ENCODE data around the gene FXYD5.
A peak's percentile ranks its signal among the peaks of the same experiment; 100 is the strongest.
"Not testable (repeated sequence)": the region's sequence is repeated elsewhere in the genome, so short reads cannot be mapped to it uniquely, and the experiment has no call there.

FXYD5 gene

DNA sequence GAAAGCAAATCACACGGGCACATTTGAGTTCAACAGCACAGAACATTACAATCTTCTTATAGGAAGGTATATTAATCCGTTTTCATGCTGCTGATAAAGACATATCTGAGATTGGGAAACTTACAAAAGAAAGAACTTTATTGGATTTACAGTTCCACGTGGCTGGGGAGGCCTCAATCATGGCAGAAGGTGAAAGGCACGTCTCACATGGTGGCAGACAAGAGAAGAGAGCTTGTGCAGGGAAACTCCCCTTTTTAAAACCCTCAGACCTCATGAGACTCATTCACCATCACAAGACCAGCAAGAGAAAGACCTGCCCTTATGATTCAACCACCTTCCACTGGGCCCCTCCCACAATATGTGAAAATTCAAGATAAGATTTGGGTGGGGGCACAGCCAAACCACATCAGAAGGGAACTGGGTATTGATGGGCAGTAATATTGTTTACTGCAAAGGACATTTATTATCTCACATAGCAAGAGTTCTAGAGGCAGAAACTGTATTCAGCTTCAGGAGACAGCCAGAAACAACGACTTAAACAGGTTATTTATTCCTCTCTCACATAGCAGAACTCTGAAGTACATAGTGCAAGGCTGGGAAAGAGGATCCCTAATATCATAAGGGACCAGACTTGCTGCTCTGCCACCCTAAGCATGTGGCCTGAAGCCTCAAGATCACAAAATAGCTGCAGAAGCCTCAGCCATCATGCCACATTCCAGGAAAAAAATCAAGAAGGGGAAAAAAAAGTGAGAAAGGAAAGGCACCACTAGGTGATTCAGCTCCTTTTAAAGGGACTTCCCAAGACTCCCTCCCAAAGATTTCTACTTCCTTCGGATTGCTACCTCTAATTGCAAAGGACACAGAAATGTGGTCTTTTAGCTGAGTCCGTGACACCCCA lies 23.1 kb downstream of the FXYD5 start:
- no peak for DNase-seq (ENCODE audit: low read depth in 2 of 2)

DNA sequence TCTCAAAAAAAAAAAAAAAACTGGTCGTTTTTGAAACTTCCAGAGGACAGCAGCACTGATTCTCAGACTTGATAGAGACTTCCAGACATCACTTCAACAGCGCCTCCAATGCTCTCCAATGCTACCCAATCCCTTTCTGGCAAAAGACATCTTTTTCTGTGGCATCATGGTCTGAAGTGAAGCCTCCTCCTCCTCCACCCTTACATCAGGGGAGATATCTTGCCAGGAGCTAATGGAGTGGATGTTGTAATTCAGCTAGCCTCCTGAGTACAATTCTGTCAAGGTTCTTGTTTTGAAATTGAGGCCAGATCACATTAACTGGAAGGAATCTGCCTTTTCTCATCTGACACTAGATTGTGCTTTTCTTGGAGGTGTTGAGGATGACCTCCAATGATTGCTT lies 24.2 kb downstream of the FXYD5 start:
- no peak for DNase-seq (ENCODE audit: low read depth in 2 of 2)

DNA sequence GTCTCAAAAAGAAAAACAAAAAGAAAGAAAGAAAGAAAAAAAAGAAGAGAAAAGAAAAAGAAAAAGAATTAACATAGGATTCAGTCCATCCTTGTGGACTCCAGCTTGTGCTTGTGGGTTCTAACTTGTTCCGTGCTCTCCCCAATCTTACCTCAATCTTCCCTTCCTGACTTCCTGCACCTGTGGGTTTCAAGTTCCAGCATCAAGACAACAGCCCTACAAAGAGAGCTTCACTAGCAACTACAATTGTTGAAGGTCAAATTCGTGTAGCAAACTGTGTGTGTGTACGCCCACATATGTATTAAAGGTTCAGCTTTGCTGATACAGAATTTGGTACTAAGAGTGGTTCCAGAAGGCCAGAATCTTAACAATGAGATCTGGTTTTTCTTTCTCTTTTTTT lies 25.3 kb downstream of the FXYD5 start:
- DNase-seq (ENCODE audit: low read depth in 2 of 2): no peak

DNA sequence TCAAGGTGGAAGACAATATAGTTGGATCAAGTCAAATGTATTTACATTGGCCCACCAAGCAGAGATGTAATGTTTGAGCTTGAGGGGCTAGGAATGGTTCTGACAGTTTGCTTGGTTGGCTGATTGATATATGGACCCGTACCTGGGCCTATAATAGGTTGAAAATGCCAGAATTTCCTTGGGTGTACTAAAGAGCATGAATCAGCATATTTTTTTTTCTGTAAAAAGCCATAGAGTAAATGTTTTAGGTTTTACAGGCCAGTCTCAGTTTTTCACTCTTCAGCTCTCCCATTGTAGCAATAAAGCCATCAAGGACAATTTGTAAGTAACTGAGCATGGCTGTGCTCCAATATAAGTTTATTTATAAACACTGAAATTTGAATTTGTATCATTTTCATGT lies 26.9 kb downstream of the FXYD5 start:
- no peak for DNase-seq (ENCODE audit: low read depth in 2 of 2)

DNA sequence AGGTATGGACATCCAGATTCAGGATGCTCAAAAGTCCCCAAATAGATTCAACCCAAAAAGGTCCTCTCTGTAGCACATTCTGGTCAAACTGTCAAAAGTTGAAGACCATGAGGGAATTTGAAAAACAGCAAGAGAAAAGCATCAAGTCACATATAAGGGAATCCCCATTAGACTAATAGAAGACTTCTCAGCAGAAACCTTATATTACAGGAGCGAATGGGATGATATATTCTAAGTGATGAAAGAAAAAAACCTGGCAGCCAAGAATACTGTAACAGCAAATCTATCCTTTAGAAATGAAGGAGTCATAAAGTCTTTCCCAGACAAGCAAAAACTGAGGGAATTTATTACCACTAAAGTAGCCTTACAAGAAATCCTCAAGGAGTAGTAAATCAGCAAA lies 29.7 kb downstream of the FXYD5 start:
- no peak for DNase-seq (ENCODE audit: low read depth in 2 of 2)

DNA sequence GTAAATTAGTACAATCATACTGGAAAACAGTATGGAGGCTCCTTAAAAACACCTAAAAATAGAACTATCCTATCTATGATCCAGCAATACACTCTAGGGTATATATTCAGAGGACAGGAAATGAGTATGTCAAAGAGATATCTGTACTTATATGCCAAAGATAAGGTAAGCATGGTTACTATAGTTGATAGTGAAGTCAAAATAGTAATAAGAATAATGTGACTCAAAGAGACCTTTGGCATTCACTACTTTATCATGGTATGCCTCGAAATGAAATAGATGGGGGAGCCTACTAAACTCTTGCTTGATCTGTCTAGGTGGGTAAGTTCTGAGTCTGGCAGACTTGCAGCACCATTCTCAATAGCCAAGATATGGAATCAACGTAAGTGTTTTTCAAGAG lies 30.3 kb downstream of the FXYD5 start:
- DNase-seq (ENCODE audit: low read depth in 2 of 2): no peak

DNA sequence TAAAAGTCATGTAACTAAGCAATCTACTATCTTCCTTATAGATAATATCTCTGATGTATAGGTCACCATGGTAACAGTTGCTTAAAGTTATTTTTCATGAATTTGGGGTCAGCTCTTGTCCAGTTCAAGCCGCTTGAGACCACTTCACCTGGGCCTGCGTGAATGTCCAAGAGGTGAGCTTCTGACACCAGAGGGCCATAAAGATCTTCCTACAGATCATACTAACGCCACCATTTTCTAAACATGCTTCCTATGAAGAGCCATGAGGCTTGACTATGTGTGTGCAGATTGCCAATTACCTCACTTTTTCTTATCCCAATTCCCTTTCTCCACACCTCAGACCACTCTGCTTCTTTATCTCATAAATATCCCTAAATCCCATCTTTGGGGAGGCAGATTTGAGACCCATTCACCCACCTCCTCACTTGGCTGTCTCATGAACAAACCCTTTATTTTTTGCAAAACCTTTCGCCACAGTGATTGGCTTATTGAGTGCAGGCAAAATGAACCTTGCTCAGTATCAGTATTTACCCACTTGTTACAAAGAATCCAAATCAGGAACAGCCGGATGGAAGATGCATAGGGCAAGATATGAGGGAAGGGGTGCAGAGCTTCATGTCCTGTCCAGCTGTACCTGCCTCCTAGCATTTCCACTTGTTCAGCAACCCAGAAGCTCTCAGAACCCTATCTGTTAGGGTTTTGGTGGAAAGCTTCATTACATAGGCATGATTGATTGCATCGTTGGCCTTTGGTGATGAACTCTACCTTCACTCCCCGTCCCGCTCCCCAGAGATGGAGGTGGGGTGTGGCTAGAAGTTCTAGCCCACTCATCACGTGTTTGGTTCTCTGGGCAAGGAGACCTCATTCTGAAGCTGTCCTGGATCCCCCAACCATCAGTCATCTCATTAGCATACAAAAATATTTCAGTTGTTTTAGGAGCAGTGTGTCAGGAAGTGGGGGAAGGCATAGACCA lies 39.8 kb downstream of the FXYD5 start:
- no peak for DNase-seq (ENCODE audit: low read depth in 2 of 2)

DNA sequence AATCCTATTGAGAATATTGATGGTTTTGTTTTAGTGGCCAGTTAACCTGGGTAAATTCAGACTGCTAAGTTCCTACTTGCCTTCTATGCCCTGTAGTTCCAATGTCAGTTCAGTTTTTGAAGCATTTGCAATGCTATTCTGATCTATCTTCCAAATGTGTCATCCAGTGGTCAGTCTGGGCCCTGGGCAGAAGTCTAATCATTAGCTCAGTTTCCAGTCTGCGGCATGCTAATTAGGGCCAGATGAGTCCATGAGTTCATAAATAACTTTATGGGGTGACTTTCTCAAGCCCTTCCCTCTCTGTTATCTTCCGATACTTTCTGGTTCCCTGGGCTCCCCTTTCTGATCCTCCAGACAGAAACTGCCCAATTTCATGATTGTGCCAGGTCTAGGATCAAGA lies 41.3 kb downstream of the FXYD5 start:
- DNase-seq (ENCODE audit: low read depth in 2 of 2): no peak

DNA sequence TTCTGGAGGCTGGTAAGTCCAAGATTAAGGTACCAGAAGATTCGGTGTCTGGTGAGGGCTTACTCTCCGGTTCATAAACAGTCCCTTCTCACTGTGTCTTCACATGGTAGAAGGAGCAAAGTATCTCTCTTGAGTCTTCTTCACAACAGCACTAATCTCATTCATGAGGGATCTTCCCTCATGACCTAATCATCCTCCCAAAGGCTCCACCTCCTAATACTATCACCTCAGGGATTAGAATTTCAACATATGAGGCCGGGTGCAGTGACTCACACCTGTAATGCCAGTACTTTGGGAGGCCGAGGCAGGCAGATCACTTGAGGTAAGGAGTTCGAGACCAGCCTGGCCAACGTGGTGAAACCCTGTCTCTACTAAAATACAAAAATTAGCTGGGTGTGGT lies 42.3 kb downstream of the FXYD5 start:
- not testable (repeated sequence) for DNase-seq (ENCODE audit: low read depth in 2 of 2)

DNA sequence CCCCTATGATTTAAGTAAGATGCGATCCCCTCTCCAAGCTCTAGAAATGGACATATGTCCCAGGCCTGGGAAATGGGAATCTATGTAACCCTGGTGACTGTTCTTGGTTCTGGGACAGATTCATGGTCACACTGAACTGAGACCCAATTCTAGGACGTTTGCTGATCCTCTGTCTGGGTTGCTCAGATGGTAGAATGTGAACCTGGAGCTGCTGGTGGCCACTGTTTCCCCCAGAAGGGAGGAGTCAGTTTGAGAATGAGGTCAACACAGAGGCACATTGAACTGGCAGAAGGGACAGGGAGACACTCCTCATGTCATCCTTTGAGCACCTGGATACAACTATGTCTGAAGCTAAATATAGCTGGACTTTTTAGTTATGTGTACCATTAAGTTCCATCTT lies 44.9 kb downstream of the FXYD5 start:
- DNase-seq (ENCODE audit: low read depth in 2 of 2): no peak

DNA sequence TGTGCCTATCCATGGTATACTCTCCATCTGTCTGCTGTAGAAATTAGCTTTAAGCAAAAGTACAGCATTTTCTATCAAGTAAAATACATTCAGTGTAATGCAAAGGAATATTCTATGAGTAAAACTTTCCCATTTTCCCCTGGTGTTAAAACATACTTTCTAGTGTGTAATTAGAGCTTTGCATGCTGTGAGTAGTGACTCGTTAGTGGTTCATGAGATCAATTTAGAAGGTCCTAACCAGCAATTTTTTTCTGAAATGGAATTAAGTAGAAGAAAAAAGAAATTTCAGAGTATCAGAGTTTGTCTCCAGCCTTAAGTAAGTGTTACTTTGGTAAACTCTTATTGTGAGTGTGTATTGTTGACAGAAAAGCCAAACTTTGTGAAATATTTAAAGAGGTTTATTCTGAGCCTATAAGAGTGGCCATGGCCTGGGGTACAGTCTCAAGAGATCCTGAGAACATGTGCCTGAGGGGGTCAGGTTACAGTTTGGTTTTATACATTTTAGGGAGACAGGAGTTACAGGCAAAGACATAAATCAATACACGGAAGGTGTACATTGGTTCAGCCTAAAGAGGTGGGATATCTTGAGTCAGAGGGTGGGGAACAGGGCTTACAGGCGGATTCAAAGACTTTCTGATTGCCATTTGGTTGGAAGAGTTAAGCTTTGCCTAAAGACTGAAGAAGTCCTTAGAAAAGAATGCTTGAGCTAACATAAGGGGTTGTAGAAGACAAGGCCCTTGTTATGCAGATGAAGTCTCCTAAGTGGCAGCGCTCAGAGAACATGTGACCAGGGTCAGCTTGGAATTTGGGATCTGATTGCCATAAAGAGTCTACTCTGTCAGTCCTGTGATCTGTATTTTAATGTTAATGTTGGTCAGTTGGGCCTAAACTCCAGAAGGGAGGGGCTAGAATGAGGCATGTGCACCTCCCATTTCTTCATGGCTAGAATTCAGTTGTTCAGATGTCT lies 48.5 kb downstream of the FXYD5 start:
- no peak for DNase-seq (ENCODE audit: low read depth in 2 of 2)

DNA sequence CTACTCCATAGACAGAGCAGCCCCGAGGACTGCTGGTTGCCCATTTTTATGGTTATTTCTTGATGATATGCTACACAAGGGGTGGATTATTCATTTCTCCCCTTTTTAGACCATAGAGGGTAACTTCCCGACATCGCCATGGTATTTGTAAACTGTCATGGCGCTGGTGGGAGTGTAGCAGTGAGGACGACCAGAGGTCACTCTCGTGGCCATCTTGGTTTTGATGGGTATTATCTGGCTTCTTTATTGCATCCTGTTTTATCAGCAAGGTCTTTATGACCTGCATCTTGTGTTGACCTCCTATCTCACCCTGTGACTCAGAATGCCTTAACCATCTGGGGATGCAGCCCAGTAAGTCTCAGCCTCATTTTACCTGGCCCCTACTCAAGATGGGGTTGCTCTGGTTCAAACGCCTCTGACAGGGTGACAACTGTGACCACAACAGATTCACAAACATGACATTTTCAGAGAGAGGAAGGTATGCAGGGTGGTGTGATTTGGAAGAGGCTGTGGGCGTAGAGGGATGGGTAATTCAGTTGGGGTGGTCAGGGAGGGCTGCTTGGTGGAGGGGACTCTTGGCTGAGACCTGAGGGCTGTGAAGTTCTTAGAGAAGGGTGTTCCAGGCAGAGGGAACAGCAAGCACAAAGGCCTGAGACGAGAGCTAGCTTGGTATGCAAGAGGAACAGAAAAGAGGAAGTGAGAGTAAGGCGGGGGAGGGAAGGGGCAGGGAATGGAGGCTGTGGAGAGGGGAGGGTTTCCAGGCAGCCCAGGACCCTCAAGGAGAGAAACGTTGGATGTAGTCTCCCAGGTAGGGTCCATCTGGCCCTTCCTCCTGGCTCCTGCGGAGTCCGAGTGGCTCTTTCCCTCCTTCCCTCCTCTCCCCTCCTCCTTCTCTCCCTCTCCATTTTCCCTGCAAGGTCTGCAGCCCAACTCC lies 50.5 kb downstream of the FXYD5 start:
- no peak for DNase-seq (ENCODE audit: low read depth in 2 of 2)

DNA sequence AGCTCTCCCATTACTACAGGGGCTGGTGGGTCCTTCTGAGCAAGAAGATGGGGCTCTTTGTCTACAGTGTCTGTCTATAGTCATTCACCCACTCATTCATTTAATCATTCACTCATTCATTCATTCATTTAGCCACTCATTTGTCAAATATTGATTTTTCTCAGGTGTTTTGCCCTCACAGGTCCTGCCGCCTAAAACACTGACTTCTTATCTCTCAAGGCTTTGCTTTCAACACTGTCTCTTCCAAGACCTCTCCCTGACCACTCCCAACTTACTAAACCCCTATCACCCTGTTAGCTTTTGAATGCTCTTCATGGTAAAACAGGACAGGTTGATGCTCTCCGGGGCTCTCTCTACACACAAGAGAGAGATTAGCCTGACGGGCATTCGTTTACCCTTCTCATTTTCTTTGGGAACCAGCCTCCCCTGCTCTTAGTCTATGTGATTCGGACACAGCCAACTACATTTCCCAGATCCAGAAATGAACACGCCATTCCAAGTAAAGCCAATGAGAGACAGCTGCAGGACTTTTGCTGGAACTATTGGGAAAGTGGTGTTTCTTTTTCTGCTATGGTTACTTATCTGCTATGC lies 51.3 kb downstream of the FXYD5 start:
- DNase-seq (ENCODE audit: low read depth in 2 of 2): no peak

DNA sequence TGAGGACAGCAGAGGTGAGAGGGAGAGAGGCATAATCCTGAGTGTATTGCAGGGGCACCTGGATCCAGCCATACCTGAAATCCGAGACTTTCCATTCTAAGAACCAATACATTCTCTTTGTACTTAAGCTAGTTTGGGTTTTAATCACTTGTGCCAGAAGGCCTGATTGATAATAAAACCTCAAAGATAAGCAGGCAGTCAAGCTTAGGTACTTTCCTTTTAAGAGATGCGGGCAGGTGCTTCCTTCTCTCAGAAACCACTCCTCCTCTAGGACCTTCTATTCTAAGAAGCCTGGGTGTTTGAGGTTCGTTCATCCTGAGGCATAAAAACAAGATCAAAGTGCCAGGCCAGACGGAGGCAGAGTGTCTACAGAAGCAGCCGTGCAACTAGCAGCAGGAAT lies 51.8 kb downstream of the FXYD5 start:
- DNase-seq (ENCODE audit: low read depth in 2 of 2): no peak

DNA sequence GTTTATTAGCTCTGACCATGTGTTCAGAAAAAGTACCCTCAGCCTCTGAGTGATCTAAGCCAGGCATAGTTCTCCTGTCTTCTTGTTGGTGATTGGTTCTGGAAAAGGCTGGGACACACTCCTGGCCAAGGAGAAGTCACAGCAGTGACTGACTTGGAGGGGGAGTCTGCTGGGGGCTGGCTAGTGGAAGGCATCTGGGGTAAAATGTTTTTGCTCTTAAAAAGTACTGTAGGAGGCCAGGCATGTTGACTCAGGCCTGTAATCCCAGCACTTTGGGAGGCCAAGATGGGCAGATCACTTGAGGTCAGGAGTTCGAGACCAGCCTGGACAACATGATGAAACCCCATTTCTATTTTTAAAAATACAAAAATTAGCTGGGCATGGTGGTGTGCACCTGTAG lies 52.3 kb downstream of the FXYD5 start:
- DNase-seq (ENCODE audit: low read depth in 2 of 2): no peak

DNA sequence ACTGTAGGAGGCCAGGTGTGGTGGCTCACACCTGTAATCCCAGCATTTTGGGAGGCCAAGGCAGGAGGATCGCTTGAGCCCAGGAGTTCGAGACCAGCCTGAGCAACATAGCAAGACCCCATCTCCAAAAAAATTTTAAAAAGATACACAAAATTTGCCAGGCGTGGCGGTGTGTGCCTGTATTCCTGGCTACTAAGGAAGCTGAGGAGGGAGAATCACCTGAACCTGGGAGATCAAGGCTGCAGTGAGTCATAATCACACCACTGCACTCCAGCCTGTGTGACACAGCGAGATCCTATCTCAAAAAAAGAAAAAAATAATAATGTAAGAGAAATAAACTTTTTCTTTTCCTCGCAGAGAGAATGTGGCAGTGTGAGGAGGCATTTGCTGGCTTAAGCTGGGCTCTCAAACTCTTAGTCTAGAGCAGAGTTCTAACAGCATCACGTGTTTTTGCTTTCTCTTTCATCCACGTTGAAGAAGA lies 52.9 kb downstream of the FXYD5 start:
- no peak for DNase-seq (ENCODE audit: low read depth in 2 of 2)

DNA sequence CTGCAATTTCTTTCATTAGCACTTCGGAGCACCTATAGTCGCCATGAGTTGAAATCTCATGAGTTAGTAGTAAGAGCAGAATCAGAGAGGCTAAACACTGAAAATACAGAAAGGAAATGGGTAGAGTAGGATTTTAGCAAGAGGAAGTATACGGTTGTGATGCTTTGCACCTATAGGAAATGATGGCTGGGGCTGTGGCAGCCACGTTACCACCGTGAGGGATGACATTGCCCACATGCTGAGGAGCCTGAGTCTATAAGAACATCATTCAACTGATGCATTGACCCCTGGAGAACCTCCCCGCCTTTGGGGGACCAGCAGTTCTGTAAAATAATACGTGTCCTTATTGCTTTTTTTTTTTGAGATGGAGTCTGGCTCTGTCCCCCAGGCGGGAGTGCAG lies 53.6 kb downstream of the FXYD5 start:
- DNase-seq (ENCODE audit: low read depth in 2 of 2): no peak

DNA sequence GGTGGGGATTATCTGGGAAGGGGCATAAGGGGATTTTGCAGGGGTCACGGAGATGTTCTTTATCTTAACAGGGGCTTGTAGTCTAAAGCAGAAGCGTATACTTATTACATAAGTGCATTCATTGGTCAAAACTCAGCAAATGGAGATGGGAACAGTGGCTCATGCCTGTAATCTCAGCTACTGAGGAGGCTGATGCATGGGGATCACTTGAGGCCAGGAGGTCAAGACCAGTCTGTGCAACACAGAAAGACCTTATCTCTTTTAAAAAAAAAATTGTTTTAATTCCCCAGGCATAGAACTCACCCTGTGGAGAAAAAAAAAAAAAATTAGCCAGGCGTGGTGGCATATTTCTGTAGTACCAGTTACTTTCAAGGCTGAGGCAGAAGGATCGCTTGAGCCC lies 55.1 kb downstream of the FXYD5 start:
- no peak for DNase-seq (ENCODE audit: low read depth in 2 of 2)

DNA sequence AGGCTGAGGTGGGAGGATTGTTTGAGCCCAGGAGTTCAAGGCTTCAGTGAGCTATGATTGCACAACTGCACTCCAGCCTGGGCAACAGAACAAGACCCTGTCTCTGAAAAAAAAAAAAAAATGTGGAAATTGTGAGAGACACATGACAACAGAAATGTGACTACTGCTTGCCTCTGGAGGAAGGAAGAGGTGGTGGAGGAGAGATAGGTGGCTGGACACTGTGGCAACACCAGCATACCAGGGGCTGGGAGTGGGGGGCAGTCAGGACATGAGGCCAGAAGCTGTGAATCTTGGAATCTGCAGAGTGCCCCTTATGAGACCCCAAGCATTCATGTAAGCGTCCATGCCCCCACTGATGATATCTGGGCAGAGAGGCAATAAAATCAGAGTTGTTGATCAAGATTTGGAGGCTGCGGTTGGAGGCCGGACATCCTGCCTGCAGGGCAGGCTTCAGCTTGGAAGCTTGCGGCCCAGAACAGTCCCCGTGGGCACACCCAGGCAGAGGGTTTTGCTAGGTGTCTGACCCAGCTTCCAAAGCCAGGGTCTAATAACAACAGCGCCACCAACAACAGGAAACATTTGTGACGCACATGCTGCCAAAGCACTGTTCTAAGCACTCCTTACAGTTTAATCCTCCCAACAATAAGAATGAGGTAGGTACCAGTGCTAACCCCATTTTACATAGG lies 57.2 kb downstream of the FXYD5 start:
- DNase-seq (ENCODE audit: low read depth in 2 of 2): peak in 1 of 2 donors; percentile 55

Measured in stimulated activated CD8-positive, alpha-beta memory T cell treated with anti-CD3 and anti-CD28 coated beads, Interleukin-7, amount 100 ng/mL, for 1 hour (primary cell).